GM19238 (cell line): Measurements from ENCODE around the gene AIF1.

ENCODE experiments used
- DNase-seq: peaks from one replicate; pipeline ENCODE4 v3.0.0; 2011; ENCODE audit warnings: low spot score; ENCODE audit not compliant: insufficient read length

Gene AIF1

GRCh38 chr6:31620586-31621319, 5.7 kb downstream of the AIF1 start, which contains the start of gene PRRC2A:
Gene PRRC2A, plus strand, starts transcription at chr6:31620715. Its CDS starts 2,075 bp downstream, at chr6:31622790.
- peak; percentile 87 for DNase-seq

GRCh38 chr6:31621320-31621939, 6.4 kb downstream of the AIF1 start:
- no peak for DNase-seq

- DNase-seq, result no peak
Observed at GRCh38 chr6:31621991-31622390, 7.0 kb downstream of the AIF1 start.

- DNase-seq, result no peak
Observed at GRCh38 chr6:31622684-31623091, 7.7 kb downstream of the AIF1 start.

- no peak for DNase-seq
Observed at GRCh38 chr6:31624070-31624469, 9.0 kb downstream of the AIF1 start.

GRCh38 chr6:31626952-31627351, 11.9 kb downstream of the AIF1 start:
- no peak for DNase-seq

- DNase-seq, result no peak
Observed at GRCh38 chr6:31627690-31628287, 12.8 kb downstream of the AIF1 start.

GRCh38 chr6:31629014-31629413, 14.0 kb downstream of the AIF1 start:
- no peak for DNase-seq

- DNase-seq, result no peak
Observed at GRCh38 chr6:31630177-31630934, 15.3 kb downstream of the AIF1 start.

GRCh38 chr6:31631209-31631608, 16.2 kb downstream of the AIF1 start:
- DNase-seq, result no peak

- DNase-seq, result no peak
Observed at GRCh38 chr6:31631681-31632278, 16.7 kb downstream of the AIF1 start.

GRCh38 chr6:31632279-31632946, 17.4 kb downstream of the AIF1 start:
- no peak for DNase-seq

- DNase-seq, result no peak
Observed at GRCh38 chr6:31633447-31633846, 18.4 kb downstream of the AIF1 start.

GRCh38 chr6:31634131-31634530, 19.1 kb downstream of the AIF1 start:
- no peak for DNase-seq

GRCh38 chr6:31634969-31635575, 20.0 kb downstream of the AIF1 start:
- no peak for DNase-seq

- DNase-seq, result no peak
Observed at GRCh38 chr6:31636698-31637596, 21.9 kb downstream of the AIF1 start.

GRCh38 chr6:31639043-31639442, 24.0 kb downstream of the AIF1 start:
- DNase-seq, result no peak

GRCh38 chr6:31639449-31639861, 24.4 kb downstream of the AIF1 start:
- DNase-seq, result no peak

- no peak for DNase-seq
Observed at GRCh38 chr6:31640612-31641011, 25.6 kb downstream of the AIF1 start.
